GM12878 (cell line): ENCODE measurements around the gene PALLD. TPM values are rescaled to one million over a fixed set of nuclear protein-coding genes. Genes with fewer than 3 reads are reported as not detected.

ENCODE experiments used
- ATAC-seq: fragments of 200-7000 bp; cut with Tn5 transposase; 3 replicates; pipeline ENCODE4 v1.9.1; 2020; ENCODE audit warnings: mild to moderate bottlenecking, moderate library complexity
- BruUV-seq: library from RNA; stranded (reverse); fragments of 400-500 nt; replicated peaks from 2 replicates; lab custom pipeline; 2021; lab: Mats Ljungman, UMichigan
- CTCF ChIA-PET: fragments of 300-600 bp; sonication (Branson Sonifier 250); formaldehyde crosslinking; extraction: SDS; loops from one replicate; lab custom pipeline; 2021; ENCODE audit warnings: inconsistent platforms; lab: Yijun Ruan, JAX
- POLR2A ChIA-PET: fragments of 350-600 bp; formaldehyde crosslinking; extraction: SDS; loops from one replicate; lab custom pipeline; 2021; ENCODE audit warnings: inconsistent platforms; lab: Charles Lee
- RAD21 ChIA-PET: fragments of 300-600 bp; sonication (Branson Sonifier 250); formaldehyde crosslinking; loops from one replicate; lab custom pipeline; 2023; ENCODE audit warnings: antibody characterized with exemption; ENCODE audit not compliant: unreplicated experiment; lab: Charles Lee
- SMC1A ChIA-PET: fragments of 300-600 bp; sonication (Branson Sonifier 250); formaldehyde crosslinking; loops from one replicate; lab custom pipeline; 2023; ENCODE audit not compliant: unreplicated experiment, uncharacterized antibody; lab: Charles Lee
- DNase-seq: peaks from one replicate; pipeline ENCODE4 v3.0.0-alpha.2; 2011; ENCODE audit warnings: low read depth, low spot score
- FAIRE-seq: peaks from 3 replicates; lab custom pipeline; 2011; peaks lifted over from hg19 to GRCh38; lab: Jason Lieb, UNC
- H2AFZ ChIP-seq: 2 replicates; pipeline ENCODE4 v1.6.0; 2011; ENCODE audit warnings: low read depth, low read length, control low read depth; ENCODE audit not compliant: control insufficient read depth
- H3K27ac ChIP-seq: 2 replicates; pipeline ENCODE4 v1.5.1; 2011; ENCODE audit warnings: control low read depth; ENCODE audit not compliant: control insufficient read depth, insufficient read depth
- H3K27me3 ChIP-seq, 2 experiments: replicated peaks in 1 of 2; 2 replicates each; pipeline versions ENCODE4 v1.6.0 to v1.6.1; 2011; ENCODE audit warnings: low read length in 1 of 2; ENCODE audit not compliant: control insufficient read depth in 2 of 2, insufficient read depth in 2 of 2
- H3K36me3 ChIP-seq, 2 experiments: 2 replicates each; pipeline ENCODE4 v1.5.1; 2011; ENCODE audit warnings: low read length in 1 of 2; ENCODE audit not compliant: control insufficient read depth in 2 of 2, insufficient read depth in 2 of 2
- H3K4me1 ChIP-seq: 2 replicates; pipeline ENCODE4 v1.6.1; 2011; ENCODE audit warnings: mild to moderate bottlenecking, low read length, moderate library complexity, mixed read lengths; ENCODE audit not compliant: control insufficient read depth, insufficient read depth
- H3K4me2 ChIP-seq: 2 replicates; pipeline ENCODE4 v1.6.0; 2011; ENCODE audit warnings: control low read depth; ENCODE audit not compliant: control insufficient read depth, insufficient read depth
- H3K4me3 ChIP-seq: fragments of 200-600 bp; sonication (generic); 2 replicates; pipeline ENCODE4 v1.5.1; 2016
- H3K79me2 ChIP-seq: 2 replicates; pipeline ENCODE4 v1.6.0; 2011; ENCODE audit warnings: low read length; ENCODE audit not compliant: control insufficient read depth, insufficient read depth
- H3K9ac ChIP-seq: 2 replicates; pipeline ENCODE4 v1.8.0; 2011; ENCODE audit warnings: low read length, control low read depth, mixed read lengths; ENCODE audit not compliant: control insufficient read depth, insufficient read depth
- H3K9me3 ChIP-seq: replicated peaks from 3 replicates; pipeline ENCODE4 v1.5.1; 2011; ENCODE audit warnings: mild to moderate bottlenecking, low read length; ENCODE audit not compliant: control insufficient read depth, insufficient read depth
- H4K20me1 ChIP-seq: 2 replicates; pipeline ENCODE4 v1.6.0; 2011; ENCODE audit not compliant: control insufficient read depth, insufficient read depth
- BACH1 ChIP-seq: fragments of 450-650 bp; IDR thresholded peaks from 2 replicates; pipeline ENCODE4 v1.6.1; 2017; ENCODE audit warnings: mild to moderate bottlenecking, borderline replicate concordance
- CTCF ChIP-seq, 3 experiments: IDR thresholded peaks in 2 of 3; conservative IDR thresholded peaks in 1 of 3; 2 replicates each; pipeline ENCODE4 v1.5.1; 2011; ENCODE audit warnings: low read depth in 3 of 3, low read length in 3 of 3, mild to moderate bottlenecking in 3 of 3, control low read depth in 2 of 3, moderate library complexity in 2 of 3, inconsistent platforms in 1 of 3, mixed read lengths in 1 of 3; ENCODE audit not compliant: control insufficient read depth in 2 of 3, insufficient read depth in 1 of 3; ENCODE audit errors: extremely low read depth in 1 of 3
- ESRRA ChIP-seq: IDR thresholded peaks from 2 replicates; pipeline ENCODE4 v1.6.1; 2012; ENCODE audit warnings: mild to moderate bottlenecking, low read length, improper control_type of control experiment
- POU2F2 ChIP-seq: IDR thresholded peaks from 3 replicates; pipeline ENCODE4 v1.6.1; 2011; ENCODE audit warnings: low read depth, mild to moderate bottlenecking, low read length, borderline replicate concordance
- SPI1 ChIP-seq: IDR thresholded peaks from 2 replicates; pipeline ENCODE4 v1.6.1; 2011; ENCODE audit warnings: low read depth, mild to moderate bottlenecking, low read length, moderate library complexity, borderline replicate concordance; ENCODE audit not compliant: insufficient read depth
- in situ Hi-C: fragments of 300-500 bp; cut with MboI; formaldehyde crosslinking; loops from 9 replicates; pipeline ENCODE4 v1.14.3; 2018; ENCODE audit warnings: mixed read lengths
- intact Hi-C: fragments of 100-400 bp; cut with micrococcal nuclease; formaldehyde crosslinking; loops from one replicate; pipeline ENCODE4 v1.14.2; 2022; ENCODE audit not compliant: unreplicated experiment
- polyA plus RNA-seq, 11 experiments: library from polyadenylated mRNA; depleted of rRNA in 4 of 11; unstranded in 6 of 11; stranded (reverse) in 5 of 11; fragments of >200 nt; fragmentation: Nextera tagmentation in 4 of 11; fragmentation: Illumina TruSeq in 1 of 11; extraction: Ambion mirVana in 4 of 11; extraction: Trizol in 1 of 11; gene quantifications; 1 replicate in 1 of 11; 2 replicates in 10 of 11; pipeline versions ENCODE4 v1.2.1 to v1.2.3, GENCODE V29; 2011 to 2016; ENCODE audit warnings: inconsistent platforms in 2 of 11, missing spikeins in 2 of 11, low read depth in 1 of 11
- total RNA-seq, 4 experiments: library from RNA; depleted of rRNA in 3 of 4; stranded (reverse); fragments of >200 nt in 3 of 4; fragmentation: Illumina TruSeq in 1 of 4; extraction: Trizol in 1 of 4; gene quantifications; 2 replicates each; pipeline versions ENCODE4 v1.2.1 to v1.2.3, GENCODE V29; 2013 to 2021

Gene PALLD
- total and polyA plus RNA-seq, 10 of the 15 experiments (the other 5 are each of a cell fraction or from before 2014, with no cell fraction given) = 1.0 to 7.7 (median 1.7) TPM

- CTCF ChIA-PET = interaction anchor here (0.6 to 5.3 kb wide), 5 partner anchors 11 to 556 kb away, joined by 3 to 43 read pairs (median 3); no protein-coding TSS in a partner anchor
- ATAC-seq = no peak
- TF ChIP-seq CTCF (IDR thresholded peaks at IDR 0.05 in 2 of 3, conservative IDR thresholded peaks at IDR 0.05 in 1 of 3; ENCODE audit: control insufficient read depth in 2 of 3, extremely low read depth in 1 of 3, insufficient read depth in 1 of 3, low read depth in 3 of 3, low read length in 3 of 3) = no peak
- TF ChIP-seq BACH1 = no peak
- no peak for TF ChIP-seq ESRRA
- TF ChIP-seq POU2F2 = no peak
- no peak for TF ChIP-seq SPI1
- no peak overlapping the region for H2AFZ ChIP-seq
- no peaks in the 10 kb centered on the region for H3K4me1 ChIP-seq
- in situ Hi-C loops = no loop called here
- no peaks in the 10 kb centered on the region for H3K79me2 ChIP-seq
- H3K4me3 ChIP-seq = no peak overlapping the region
- no peaks in the 10 kb centered on the region for H3K27me3 ChIP-seq
- H3K4me2 ChIP-seq = no peak overlapping the region
- no peak for DNase-seq
- intact Hi-C loops = no loop called here
- peaks cover 0 to 2% of the 10 kb centered on the region in 2 experiments; a peak in 1 of 4 replicates for H3K36me3 ChIP-seq
- H4K20me1 ChIP-seq = no peaks in the 10 kb centered on the region
- no TSS peak for BruUV-seq
- FAIRE-seq = no peak
- POLR2A ChIA-PET = no interaction called here
- SMC1A ChIA-PET = interaction anchor here (0.6 to 2.5 kb wide), 6 partner anchors 8 to 78 kb away, joined by 3 to 16 read pairs (median 4); partner anchors contain the start of gene CBR4
- RAD21 ChIA-PET = interaction anchor here (1.4 kb wide), 1 partner anchor 8 kb away, joined by 5 read pairs; no protein-coding TSS in a partner anchor
- peaks cover 2% of the 10 kb centered on the region; the same call in 2 of the 3 replicates for H3K9me3 ChIP-seq
- no peak overlapping the region for H3K9ac ChIP-seq
- no peak overlapping the region for H3K27ac ChIP-seq
Observed at GRCh38 chr4:168932138-168932537, 435.3 kb downstream of the PALLD start.
